GM12865 (cell line): Measurements from ENCODE around the gene SOX5.
"Not testable (repeated sequence)": the region's sequence is repeated elsewhere in the genome, so short reads cannot be mapped to it uniquely, and the experiment has no call there.

Source experiments
- DNase-seq: peaks from one replicate; pipeline ENCODE4 v3.0.0; 2010; ENCODE audit warnings: low read depth
- H3K4me3 ChIP-seq: 2 replicates; pipeline ENCODE4 v1.5.1; 2011; ENCODE audit warnings: mild to moderate bottlenecking, low read depth, low read length, control low read depth
- CTCF ChIP-seq: IDR thresholded peaks from 2 replicates; pipeline ENCODE4 v1.5.1; 2011; ENCODE audit warnings: low read length, control low read depth, low read depth, inconsistent platforms; ENCODE audit not compliant: insufficient read depth; ENCODE audit errors: missing control alignments

Gene SOX5

GRCh38 chr12:23830210-23830609, 119.3 kb downstream of the SOX5 start:
- TF ChIP-seq CTCF: no peak
- DNase-seq: no peak

GRCh38 chr12:23827353-23827752, 122.1 kb downstream of the SOX5 start:
- H3K4me3 ChIP-seq: no peak overlapping the region
- no peak for TF ChIP-seq CTCF
- no peak for DNase-seq

More at GRCh38 chr12:23830210-23830609, 119.3 kb downstream of the SOX5 start:
- no peak overlapping the region for H3K4me3 ChIP-seq

GRCh38 chr12:23825124-23825523, 124.3 kb downstream of the SOX5 start:
- H3K4me3 ChIP-seq, DNase-seq: not testable (repeated sequence)

GRCh38 chr12:23824358-23824757, 125.1 kb downstream of the SOX5 start:
- no peak for DNase-seq
- TF ChIP-seq CTCF: no peak
- no peak overlapping the region for H3K4me3 ChIP-seq

GRCh38 chr12:23822883-23823282, 126.6 kb downstream of the SOX5 start:
- not testable (repeated sequence) for H3K4me3 ChIP-seq, DNase-seq

GRCh38 chr12:23817345-23817744, 132.1 kb downstream of the SOX5 start:
- no peak for DNase-seq
- no peak for TF ChIP-seq CTCF
- H3K4me3 ChIP-seq: no peak overlapping the region

GRCh38 chr12:23816394-23816851, 133.0 kb downstream of the SOX5 start:
- DNase-seq: no peak
- no peak for TF ChIP-seq CTCF
- no peak overlapping the region for H3K4me3 ChIP-seq

GRCh38 chr12:23815810-23816209, 133.7 kb downstream of the SOX5 start:
- DNase-seq: no peak
- TF ChIP-seq CTCF: no peak
- H3K4me3 ChIP-seq: no peak overlapping the region
